ENCODE measurements around the gene TAOK3. TPM values are rescaled to one million over a fixed set of nuclear protein-coding genes. Genes with fewer than 3 reads are reported as not detected.

Gene TAOK3
- total and polyA plus RNA-seq, 2 of the 4 experiments (the other 2 are of a cell fraction), result 26.3 to 54.5 TPM

GRCh38 chr12:118259079-118259478 lies 113.6 kb downstream of the TAOK3 start:
- H3K27ac ChIP-seq (ENCODE audit: insufficient read depth, low read length), result peak overlapping the region; percentile 29; the same call in 1 of the 2 replicates

More at GRCh38 chr12:118259079-118259478, 113.6 kb downstream of the TAOK3 start:
- H4K91ac ChIP-seq (ENCODE audit: insufficient read depth, low read depth, low read length), result no peak overlapping the region
- 100% methylated on average over 1 of the region's 6 CpGs; no CpG with 5 or more reads in 1 of the 2 experiments for WGBS, 2 experiments (ENCODE audit: extremely low coverage in 2 of 2, insufficient read length in 1 of 2)
- H3K14ac ChIP-seq (replicated peaks; ENCODE audit: low read depth, low read length), result no peak overlapping the region
- no peak overlapping the region for H3K4me2 ChIP-seq (ENCODE audit: low read depth, low read length)
- dilution Hi-C loops (cut with HindIII; ENCODE audit: low sequenced_read_pairs, unreplicated experiment) (no loop called here), in situ Hi-C loops (cut with MboI; ENCODE audit: low sequenced_read_pairs) (no loop called here), intact Hi-C loops (cut with micrococcal nuclease) (no loop called here)
- H3K4me3 ChIP-seq (ENCODE audit: insufficient read depth, low read depth, low read length), result no peak overlapping the region
- H3K18ac ChIP-seq (ENCODE audit: low read depth, low read length), result no peak overlapping the region
- POLR2A ChIA-PET (ENCODE audit: unreplicated experiment), result no interaction called here
- TF ChIP-seq NFE2L2 (IDR thresholded peaks at IDR 0.05; ENCODE audit: low read depth, low read length) (no peak), SMC3 (IDR thresholded peaks at IDR 0.05; ENCODE audit: low read depth, low read length) (no peak), MAZ (IDR thresholded peaks at IDR 0.05; ENCODE audit: borderline replicate concordance, low read depth, low read length) (no peak), ELK1 (IDR thresholded peaks at IDR 0.05; ENCODE audit: borderline replicate concordance, low read depth, low read length) (no peak), CEBPB (IDR thresholded peaks at IDR 0.05; ENCODE audit: low read depth, low read length) (no peak), CHD1 (IDR thresholded peaks at IDR 0.05; ENCODE audit: low read depth, low read length) (no peak), MAFK (IDR thresholded peaks at IDR 0.05; ENCODE audit: low read depth, low read length) (no peak), MXI1 (IDR thresholded peaks at IDR 0.05; ENCODE audit: borderline replicate concordance, low read depth, low read length) (no peak), RAD21 (IDR thresholded peaks at IDR 0.05; ENCODE audit: low read length) (no peak), FOS (IDR thresholded peaks at IDR 0.05; ENCODE audit: low read depth, low read length) (no peak), RFX5 (IDR thresholded peaks at IDR 0.05; ENCODE audit: low read depth, low read length) (no peak), CTCF (conservative IDR thresholded peaks at IDR 0.05; ENCODE audit: low read depth, low read length) (no peak), POLR2A (IDR thresholded peaks at IDR 0.05; ENCODE audit: low read depth, low read length) (no peak)
- H3K23ac ChIP-seq (ENCODE audit: low read depth, low read length), result no peak overlapping the region
- no peak overlapping the region for H2AK5ac ChIP-seq (ENCODE audit: low read depth, low read length)
- H4K5ac ChIP-seq (ENCODE audit: low read depth, low read length), result no peak overlapping the region
- no peaks in the 10 kb centered on the region for H3K9me3 ChIP-seq (ENCODE audit: control insufficient read depth, insufficient read depth, low read length)
- no peak overlapping the region for H3K4ac ChIP-seq (ENCODE audit: low read depth, low read length)
- H2BK20ac ChIP-seq (ENCODE audit: low read depth, low read length), result no peak overlapping the region
- H2BK15ac ChIP-seq (ENCODE audit: low read depth, low read length), result no peak overlapping the region
- H2AK9ac ChIP-seq (replicated peaks; ENCODE audit: low read depth, low read length, poor library complexity), result no peak overlapping the region
- peaks cover 13% of the 10 kb centered on the region for H3K36me3 ChIP-seq (ENCODE audit: control insufficient read depth, insufficient read depth, low read length)
- H2BK5ac ChIP-seq (ENCODE audit: low read depth, low read length, poor library complexity, severe bottlenecking), result no peak overlapping the region
- peaks cover 10 to 27% of the 10 kb centered on the region in 2 experiments; a peak in 3 of 4 replicates for H3K79me1 ChIP-seq (ENCODE audit: low read depth in 1 of 2, low read length in 2 of 2)
- ATAC-seq (ENCODE audit: low read depth) (no peak), DNase-seq (peak; percentile 25)
- H2AFZ ChIP-seq (replicated peaks; ENCODE audit: low read length, poor library complexity), result no peak overlapping the region
- peaks cover 3% of the 10 kb centered on the region for H3K4me1 ChIP-seq (ENCODE audit: control insufficient read depth, insufficient read depth, low read length)
- CTCF ChIA-PET, result interaction anchor here (0.6 kb wide), 1 partner anchor 40 kb away, joined by 3 read pairs; no protein-coding TSS in a partner anchor
- no peaks in the 10 kb centered on the region; the same call in 1 of the 2 replicates for H4K20me1 ChIP-seq (ENCODE audit: insufficient read depth, low read length)
- no peak overlapping the region for H2BK120ac ChIP-seq (ENCODE audit: low read depth, low read length)
- no peaks in the 10 kb centered on the region for H3K27me3 ChIP-seq (ENCODE audit: control insufficient read depth, insufficient read depth, low read length)
- 0 out of 2 replicates have a peak, but pooled peaks cover 3% of the 10 kb centered on the region for H3K9me1 ChIP-seq (ENCODE audit: insufficient read depth, low read length)
- H3K9ac ChIP-seq (ENCODE audit: low read depth, low read length), result no peak overlapping the region
- H4K8ac ChIP-seq (ENCODE audit: low read depth in 2 of 2, low read length in 2 of 2), result no peak overlapping the region
- no TSS peak for BruUV-seq (replicated peaks)
- H3K56ac ChIP-seq (ENCODE audit: extremely low read depth, insufficient read depth, low read length), result no peak overlapping the region
